ENCODE data around the gene MYMK.

DNA sequence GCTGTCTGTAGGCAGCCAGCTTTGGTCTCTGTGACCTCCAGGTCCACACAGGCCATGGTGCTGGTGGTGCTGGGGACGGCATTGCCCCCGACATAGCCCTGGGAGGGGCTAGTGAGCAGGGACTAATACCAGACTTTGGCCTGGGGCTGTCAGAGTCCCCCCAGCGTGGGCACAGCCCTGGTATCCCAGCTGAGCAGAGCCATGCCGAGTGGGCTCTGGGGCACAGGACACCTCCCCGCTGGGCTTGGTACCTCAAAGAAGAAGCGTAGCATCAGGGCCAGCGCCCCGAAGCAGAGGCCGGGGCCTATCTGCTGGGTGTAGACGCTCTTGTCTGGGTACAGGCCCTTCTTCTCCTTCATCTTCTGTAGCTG is 9.5 kb downstream of the MYMK start:
- TF ChIP-seq CTCF (IDR thresholded peaks at IDR 0.05 in 8 of 11, conservative IDR thresholded peaks at IDR 0.05 in 3 of 11) (no peak), POLR2A (IDR thresholded peaks at IDR 0.05) (no peak)

Data from spleen (tissue), 7 donors.